RWPE1 (cell line): ENCODE data around the gene NAB1.

ENCODE experiments used
- CTCF ChIA-PET: fragments of 350-600 bp; sonication (Branson Sonifier 250); formaldehyde crosslinking; extraction: SDS; loops from one replicate; lab custom pipeline; 2021; lab: Yijun Ruan, JAX
- POLR2A ChIA-PET: fragments of 400-600 bp; formaldehyde crosslinking; extraction: SDS; loops from one replicate; lab custom pipeline; 2020; ENCODE audit warnings: antibody characterized with exemption; ENCODE audit not compliant: low non-redundant PET; lab: Yijun Ruan, JAX
- DNase-seq: peaks from one replicate; pipeline ENCODE4 v3.0.0; 2012; ENCODE audit warnings: low spot score
- H3K27ac ChIP-seq: fragments of 450-650 bp; 2 replicates; pipeline ENCODE4 v1.5.1; 2017
- TF ChIP-seq, protein P1 (sequence below): fragments of 450-650 bp; conservative IDR thresholded peaks from 2 replicates; pipeline ENCODE4 v1.5.1; 2017; ENCODE audit warnings: low read depth, mild to moderate bottlenecking

NAB1 gene

DNA sequence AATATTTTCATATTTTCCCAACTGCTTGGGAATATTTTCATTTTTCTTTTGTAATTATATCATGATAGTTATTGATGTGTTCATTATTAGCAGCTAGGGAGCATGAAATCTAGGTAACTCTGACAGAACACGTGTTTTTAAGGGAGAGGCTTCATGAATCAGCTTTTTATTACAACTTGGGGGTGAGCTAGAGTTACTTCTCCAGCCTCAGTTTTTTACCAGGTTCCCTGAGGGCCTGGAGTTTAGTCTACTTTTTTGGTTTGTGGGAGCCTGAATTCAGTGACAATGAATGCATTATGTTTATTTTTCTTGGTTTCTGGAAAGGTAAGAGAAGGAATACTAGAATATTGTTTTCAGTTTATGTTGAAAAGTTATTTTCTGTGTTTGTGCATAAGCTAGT is 18.0 kb downstream of the NAB1 start:
- ChIA-PET CTCF (no interaction called here), POLR2A (no interaction called here)
- TF ChIP-seq, protein P1, sequence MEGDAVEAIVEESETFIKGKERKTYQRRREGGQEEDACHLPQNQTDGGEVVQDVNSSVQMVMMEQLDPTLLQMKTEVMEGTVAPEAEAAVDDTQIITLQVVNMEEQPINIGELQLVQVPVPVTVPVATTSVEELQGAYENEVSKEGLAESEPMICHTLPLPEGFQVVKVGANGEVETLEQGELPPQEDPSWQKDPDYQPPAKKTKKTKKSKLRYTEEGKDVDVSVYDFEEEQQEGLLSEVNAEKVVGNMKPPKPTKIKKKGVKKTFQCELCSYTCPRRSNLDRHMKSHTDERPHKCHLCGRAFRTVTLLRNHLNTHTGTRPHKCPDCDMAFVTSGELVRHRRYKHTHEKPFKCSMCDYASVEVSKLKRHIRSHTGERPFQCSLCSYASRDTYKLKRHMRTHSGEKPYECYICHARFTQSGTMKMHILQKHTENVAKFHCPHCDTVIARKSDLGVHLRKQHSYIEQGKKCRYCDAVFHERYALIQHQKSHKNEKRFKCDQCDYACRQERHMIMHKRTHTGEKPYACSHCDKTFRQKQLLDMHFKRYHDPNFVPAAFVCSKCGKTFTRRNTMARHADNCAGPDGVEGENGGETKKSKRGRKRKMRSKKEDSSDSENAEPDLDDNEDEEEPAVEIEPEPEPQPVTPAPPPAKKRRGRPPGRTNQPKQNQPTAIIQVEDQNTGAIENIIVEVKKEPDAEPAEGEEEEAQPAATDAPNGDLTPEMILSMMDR: no peak
- DNase-seq: peak; percentile 7
- H3K27ac ChIP-seq: no peak overlapping the region

DNA sequence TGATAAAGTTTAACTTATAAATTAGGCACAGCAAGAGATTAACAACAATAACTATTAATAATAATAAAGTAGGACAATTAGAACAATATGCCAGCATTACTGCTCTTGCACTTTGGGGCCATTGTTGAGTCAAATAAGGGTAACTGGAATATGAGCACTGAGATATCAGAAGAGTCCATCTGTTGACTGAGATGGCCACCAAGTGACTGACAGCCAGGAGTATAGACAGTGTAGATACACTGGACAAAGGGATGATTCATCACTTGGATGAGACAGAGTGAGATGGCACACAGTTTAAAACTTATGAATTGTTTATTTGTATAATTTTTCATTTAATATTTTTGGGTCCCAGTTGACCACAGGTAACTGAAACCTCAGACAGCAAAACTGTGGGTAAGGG is 20.0 kb downstream of the NAB1 start:
- ChIA-PET CTCF (no interaction called here), POLR2A (no interaction called here)
- H3K27ac ChIP-seq: no peak overlapping the region
- TF ChIP-seq, protein P1: no peak
- no peak for DNase-seq

DNA sequence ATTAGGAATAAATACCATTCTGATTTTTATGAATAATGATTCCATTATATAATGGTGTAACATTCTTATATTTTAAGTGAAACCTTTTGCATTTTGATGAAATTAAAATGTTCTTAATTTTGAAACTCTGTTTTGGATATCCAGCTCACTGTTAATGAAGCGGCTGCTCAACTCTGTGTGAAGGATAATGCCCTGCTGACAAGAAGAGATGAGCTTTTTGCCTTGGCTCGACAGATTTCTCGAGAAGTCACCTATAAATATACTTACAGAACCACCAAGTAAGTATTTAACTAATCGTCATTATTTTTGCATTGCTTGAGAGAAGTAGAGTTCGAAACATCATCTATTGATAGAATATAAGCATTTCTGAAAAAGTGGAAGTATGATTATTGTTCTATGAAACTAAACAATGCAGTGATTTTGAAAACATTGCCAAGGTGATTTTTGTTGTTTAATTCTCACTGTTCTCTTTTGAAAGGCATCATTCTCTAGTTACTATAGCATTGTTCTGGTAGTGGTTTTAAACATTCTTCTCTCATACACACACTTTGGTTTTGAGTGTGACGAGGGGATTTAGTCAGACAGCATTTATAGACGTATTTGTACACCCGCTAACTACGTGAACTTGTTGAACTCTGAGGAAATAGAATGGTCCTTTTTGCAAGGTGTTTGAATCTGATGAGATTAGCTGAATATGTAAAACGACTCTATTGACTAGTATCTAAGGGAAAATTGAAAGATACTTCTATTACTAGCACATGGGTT is 21.5 kb downstream of the NAB1 start:
- CTCF ChIA-PET: interaction anchor here (0.5 to 1.2 kb wide), 2 partner anchors 9 to 547 kb away, joined by 3 to 5 read pairs; no protein-coding TSS in a partner anchor
- H3K27ac ChIP-seq: no peak overlapping the region
- POLR2A ChIA-PET: no interaction called here
- no peak for DNase-seq
- TF ChIP-seq, protein P1: no peak

DNA sequence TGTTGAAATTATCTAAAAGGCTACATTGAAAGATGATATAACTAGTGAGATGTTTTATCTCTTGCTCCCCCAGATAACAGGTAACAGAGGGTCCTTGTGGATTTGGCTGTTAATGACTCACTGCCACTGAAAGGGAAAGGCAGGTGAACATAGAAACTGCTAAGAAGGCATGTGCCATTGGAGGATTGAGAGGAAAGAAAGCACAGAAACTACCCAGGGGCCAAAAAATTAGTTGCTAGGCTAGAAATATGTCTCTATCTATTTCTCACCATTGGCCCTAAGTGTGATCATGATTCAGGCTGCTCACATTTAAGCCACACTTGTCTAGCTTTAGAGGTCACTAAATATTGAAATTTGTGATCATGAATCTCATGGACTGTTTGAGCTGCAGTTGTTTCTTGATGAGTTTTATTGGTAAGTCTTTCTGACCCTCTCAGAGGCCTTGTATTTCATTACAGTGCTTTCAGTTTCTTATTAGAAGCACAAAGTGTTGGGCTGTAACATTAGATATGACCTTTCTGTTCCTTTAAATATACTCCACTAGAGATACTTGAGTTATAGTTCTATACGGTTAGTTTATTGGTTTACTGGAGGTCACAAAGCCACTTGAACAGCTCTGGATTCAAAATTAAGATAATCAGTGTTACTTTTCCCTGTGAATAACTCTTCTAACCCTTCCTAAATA is 26.2 kb downstream of the NAB1 start:
- CTCF ChIA-PET: interaction anchor here (0.6 kb wide), 1 partner anchor 310 kb away, joined by 3 read pairs; no protein-coding TSS in a partner anchor
- POLR2A ChIA-PET: no interaction called here
- no peak overlapping the region for H3K27ac ChIP-seq
- DNase-seq: no peak
- TF ChIP-seq, protein P1: no peak

DNA sequence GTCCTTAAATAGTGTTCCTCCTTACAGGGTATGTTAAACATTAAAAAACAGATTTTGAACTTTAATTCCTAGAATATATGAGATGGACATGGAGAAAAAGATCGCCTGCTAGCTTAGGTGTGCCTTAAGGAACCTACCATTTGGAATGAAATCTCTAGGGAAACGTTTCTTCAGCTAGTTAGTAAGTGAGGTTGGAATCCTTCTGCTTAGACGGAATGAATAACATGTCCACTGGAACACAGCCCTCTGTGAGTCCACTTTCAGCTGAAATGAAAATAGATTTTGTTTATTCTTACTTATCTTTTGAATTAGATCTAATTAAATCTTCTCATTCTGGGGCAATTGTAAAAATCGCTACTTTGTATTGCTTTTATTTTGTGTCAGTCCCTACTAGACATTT is 28.4 kb downstream of the NAB1 start:
- ChIA-PET POLR2A (no interaction called here), CTCF (no interaction called here)
- no peak overlapping the region for H3K27ac ChIP-seq
- DNase-seq: no peak
- TF ChIP-seq, protein P1: no peak

DNA sequence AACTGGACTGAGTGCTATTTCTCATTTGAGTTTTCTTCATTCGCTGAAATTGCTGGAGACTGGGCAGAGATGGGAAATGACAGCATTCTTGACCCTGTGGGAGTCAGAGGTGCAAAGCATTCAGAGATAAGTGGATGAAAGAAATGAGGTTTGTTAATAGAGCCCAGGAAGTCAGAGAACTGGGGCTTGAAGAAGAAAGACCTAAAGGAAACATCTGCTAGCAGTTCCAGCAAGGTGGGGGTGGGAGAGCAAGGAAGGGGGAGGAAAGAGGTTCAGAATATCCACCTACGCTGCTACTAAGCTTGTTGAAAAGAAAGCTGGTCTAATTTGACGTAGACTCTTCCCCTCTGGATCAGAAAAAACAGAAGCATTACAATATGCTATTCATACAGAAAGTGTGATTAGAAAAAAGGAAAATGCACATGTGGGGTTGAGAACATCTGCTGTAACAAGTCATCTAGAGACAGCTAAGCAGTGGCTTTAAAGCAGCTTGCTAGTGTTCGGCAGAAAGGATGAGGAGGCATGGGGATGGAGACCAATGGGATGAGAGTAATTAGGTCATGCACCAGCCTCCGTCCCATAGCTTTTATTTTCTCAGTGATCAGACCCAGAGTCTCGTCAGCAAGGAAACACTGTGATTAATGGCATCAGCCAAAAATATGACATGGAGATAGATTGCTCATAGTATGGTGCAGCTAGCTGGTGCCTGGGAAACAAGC is 29.7 kb downstream of the NAB1 start:
- CTCF ChIA-PET: no interaction called here
- TF ChIP-seq, protein P1: no peak
- no peak overlapping the region for H3K27ac ChIP-seq
- POLR2A ChIA-PET: no interaction called here
- no peak for DNase-seq
